Astrocyte of the spinal cord (primary cell): Measurements from ENCODE around the gene AHSP.

Experiments
- DNase-seq: peaks from one replicate; pipeline ENCODE4 v3.0.0; 2011; ENCODE audit warnings: low read depth, low spot score
- H3K4me3 ChIP-seq: 2 replicates; pipeline ENCODE4 v1.5.1; 2011; ENCODE audit warnings: low read depth, mild to moderate bottlenecking, low read length, moderate library complexity
- in situ Hi-C: cut with HindIII; loops from 2 replicates; pipeline ENCODE4 v1.10.0; 2017; ENCODE audit warnings: low sequenced_read_pairs
- TF ChIP-seq, protein P1 (sequence below): IDR thresholded peaks from 2 replicates; pipeline ENCODE4 v1.5.1; 2012; ENCODE audit warnings: low read depth, mild to moderate bottlenecking, low read length, inconsistent platforms

AHSP gene

DNA sequence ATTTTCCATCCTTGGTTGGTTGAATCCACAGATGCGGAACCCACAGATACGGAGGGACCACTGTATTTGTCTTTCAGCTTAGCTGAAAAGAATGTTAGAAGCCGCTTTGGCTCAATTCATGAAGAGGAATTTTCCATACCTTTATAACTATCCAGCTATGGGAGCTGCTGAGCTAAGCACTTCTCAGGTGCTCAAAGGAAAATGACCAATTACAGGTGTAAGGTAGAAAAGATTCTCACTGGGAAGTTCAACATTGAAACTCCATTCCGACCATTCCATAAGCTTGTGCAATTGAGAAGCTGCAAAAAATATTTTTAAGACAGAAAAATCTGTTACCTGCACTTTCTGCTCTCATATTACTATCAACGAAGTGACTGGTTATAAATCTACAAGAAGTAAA, 2.7 kb downstream of the AHSP start:
- no peak overlapping the region for H3K4me3 ChIP-seq
- in situ Hi-C loops: no loop called here
- TF ChIP-seq, protein P1, sequence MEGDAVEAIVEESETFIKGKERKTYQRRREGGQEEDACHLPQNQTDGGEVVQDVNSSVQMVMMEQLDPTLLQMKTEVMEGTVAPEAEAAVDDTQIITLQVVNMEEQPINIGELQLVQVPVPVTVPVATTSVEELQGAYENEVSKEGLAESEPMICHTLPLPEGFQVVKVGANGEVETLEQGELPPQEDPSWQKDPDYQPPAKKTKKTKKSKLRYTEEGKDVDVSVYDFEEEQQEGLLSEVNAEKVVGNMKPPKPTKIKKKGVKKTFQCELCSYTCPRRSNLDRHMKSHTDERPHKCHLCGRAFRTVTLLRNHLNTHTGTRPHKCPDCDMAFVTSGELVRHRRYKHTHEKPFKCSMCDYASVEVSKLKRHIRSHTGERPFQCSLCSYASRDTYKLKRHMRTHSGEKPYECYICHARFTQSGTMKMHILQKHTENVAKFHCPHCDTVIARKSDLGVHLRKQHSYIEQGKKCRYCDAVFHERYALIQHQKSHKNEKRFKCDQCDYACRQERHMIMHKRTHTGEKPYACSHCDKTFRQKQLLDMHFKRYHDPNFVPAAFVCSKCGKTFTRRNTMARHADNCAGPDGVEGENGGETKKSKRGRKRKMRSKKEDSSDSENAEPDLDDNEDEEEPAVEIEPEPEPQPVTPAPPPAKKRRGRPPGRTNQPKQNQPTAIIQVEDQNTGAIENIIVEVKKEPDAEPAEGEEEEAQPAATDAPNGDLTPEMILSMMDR: no peak
- DNase-seq: no peak

DNA sequence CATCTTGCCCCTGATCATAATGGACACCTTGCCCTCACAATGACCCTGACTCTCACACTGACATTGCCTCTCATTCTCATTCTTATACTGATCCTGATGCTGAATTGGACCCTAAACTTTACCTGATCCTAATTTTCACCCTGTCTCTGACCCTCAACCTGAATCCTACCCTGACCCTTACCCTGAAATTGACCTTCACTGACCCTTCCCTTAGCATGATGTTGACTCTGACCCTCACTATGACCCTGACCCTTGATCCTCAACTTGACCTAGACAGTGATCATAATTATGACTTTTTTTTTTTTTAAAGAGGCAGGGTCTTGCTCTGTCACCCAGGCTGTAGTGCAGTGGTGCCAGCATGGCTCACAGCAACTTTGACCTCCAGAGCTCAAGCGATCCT, 3.4 kb downstream of the AHSP start:
- TF ChIP-seq, protein P1: no peak
- H3K4me3 ChIP-seq: no peak overlapping the region
- in situ Hi-C loops: no loop called here
- no peak for DNase-seq

DNA sequence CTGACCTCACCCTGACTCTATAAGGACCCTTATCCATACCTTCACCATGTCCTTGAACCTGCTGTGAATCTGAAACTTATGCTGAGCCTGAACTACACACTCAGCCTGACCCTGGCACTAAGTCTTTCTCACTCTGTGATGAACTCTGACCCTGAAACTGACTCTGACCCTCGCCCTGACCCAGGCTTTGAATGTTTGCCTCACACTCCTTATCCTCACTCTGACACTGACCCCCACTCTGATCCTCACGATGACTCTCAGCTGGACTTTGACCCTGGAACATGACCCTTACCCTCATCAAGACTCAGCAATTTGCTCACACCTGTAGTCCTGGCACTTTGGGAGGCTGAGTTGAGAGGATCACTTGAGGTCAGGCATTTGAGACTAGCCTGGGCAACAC, 4.4 kb downstream of the AHSP start:
- DNase-seq: no peak
- TF ChIP-seq, protein P1: no peak
- no peak overlapping the region for H3K4me3 ChIP-seq
- in situ Hi-C loops: no loop called here

DNA sequence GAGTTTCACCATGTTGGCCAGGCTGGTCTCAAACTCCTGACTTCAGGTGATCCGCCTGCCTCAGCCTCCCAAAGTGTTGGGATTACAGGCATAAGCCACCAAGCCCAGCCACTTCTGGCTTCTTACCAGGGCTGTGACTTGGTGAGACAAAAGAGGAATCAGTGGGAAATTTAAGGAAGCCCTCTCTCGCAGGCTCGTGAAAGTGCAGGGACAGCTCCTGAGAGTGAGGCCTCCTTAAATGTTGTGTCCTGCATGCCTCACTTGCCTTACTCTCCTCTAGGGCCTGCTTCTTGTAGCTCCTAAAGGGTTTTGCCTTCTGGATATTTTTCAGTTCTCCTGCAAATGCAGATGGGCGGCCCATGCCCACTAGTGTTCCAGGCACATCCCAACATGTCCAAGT, 5.2 kb downstream of the AHSP start:
- H3K4me3 ChIP-seq: no peak overlapping the region
- in situ Hi-C loops: no loop called here
- TF ChIP-seq, protein P1: no peak
- no peak for DNase-seq

DNA sequence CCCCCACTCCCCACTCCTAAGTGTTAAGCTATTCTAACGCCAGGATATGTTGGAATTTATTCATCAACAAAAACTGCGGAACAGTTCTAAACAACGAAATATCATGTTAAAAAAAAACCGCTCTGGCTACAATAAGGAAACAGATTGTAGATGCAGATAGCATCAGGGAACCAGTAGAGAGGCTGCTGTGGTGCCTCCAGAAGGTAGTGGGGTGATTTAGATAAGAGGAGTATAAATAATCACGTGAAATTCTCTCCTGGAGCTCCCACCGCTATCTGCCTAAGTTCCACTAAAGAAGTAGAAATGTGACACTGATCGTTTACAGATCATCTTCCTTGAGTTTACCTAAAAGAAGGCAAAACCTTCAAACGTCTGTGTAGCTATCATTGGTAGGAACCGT, 8.0 kb downstream of the AHSP start:
- DNase-seq: no peak
- in situ Hi-C loops: no loop called here
- TF ChIP-seq, protein P1: no peak
- H3K4me3 ChIP-seq: no peak overlapping the region

DNA sequence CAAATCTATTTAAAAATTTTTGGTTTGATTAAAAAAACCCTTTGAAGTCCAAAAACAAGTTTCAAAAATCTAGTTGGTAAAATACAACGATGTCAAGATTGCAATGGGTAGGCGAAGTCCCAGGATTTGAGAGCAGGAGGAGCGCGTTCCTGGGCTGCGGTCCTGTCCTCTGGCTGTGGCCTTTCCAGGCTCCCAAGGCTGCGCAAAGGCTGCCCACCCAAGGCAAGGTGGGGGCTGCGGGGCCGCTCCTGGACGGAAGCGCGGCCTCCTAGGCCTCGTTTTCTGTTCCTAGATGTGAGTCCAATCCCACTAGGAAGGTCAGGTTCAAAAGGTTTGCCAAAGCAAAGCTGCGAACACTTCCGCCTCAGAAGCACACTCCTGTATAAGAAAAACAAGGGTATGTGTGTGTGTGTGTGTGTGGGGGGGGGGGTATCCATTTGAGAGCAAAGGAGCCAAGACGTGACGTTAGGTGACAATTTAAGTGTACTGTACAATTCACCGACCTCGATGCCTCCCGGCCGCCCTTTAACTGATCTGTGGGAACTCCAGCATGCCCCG, 9.2 kb downstream of the AHSP start:
- no peak overlapping the region for H3K4me3 ChIP-seq

More for the DNA sequence above, 9.2 kb downstream of the AHSP start:
- in situ Hi-C loops: no loop called here
- TF ChIP-seq, protein P1: no peak
- DNase-seq: no peak
